KMS-11 (cell line): ENCODE measurements around the gene DENND4C.

Experiments
- H2AFZ ChIP-seq: fragments of 200-600 bp; sonication (generic); 2 replicates; pipeline ENCODE4 v1.6.1; 2016; ENCODE audit warnings: antibody characterized with exemption, mixed run types, low read depth
- H3K27ac ChIP-seq: fragments of 200-600 bp; sonication (generic); 2 replicates; pipeline ENCODE4 v1.6.1; 2016; ENCODE audit warnings: mild to moderate bottlenecking, mixed run types
- H3K27me3 ChIP-seq: fragments of 200-600 bp; sonication (generic); 2 replicates; pipeline ENCODE4 v1.6.1; 2017; ENCODE audit warnings: mild to moderate bottlenecking, low read depth, mixed run types, moderate library complexity; ENCODE audit not compliant: insufficient read depth
- H3K36me3 ChIP-seq: fragments of 200-600 bp; sonication (generic); 2 replicates; pipeline ENCODE4 v1.6.1; 2017; ENCODE audit warnings: mild to moderate bottlenecking, mixed run types; ENCODE audit not compliant: insufficient read depth
- H3K4me1 ChIP-seq: fragments of 200-600 bp; sonication (generic); 2 replicates; pipeline ENCODE4 v1.6.1; 2016; ENCODE audit warnings: mild to moderate bottlenecking, low read depth, mixed run types; ENCODE audit not compliant: poor library complexity, severe bottlenecking
- H3K4me2 ChIP-seq: fragments of 200-600 bp; sonication (generic); 2 replicates; pipeline ENCODE4 v1.7.0; 2016; ENCODE audit warnings: mild to moderate bottlenecking, mixed run types
- H3K4me3 ChIP-seq: fragments of 200-600 bp; sonication (generic); IDR thresholded peaks from 2 replicates; pipeline ENCODE4 v1.6.1; 2017; ENCODE audit warnings: low read depth, low read length, mixed read lengths; ENCODE audit not compliant: insufficient read depth
- H3K79me2 ChIP-seq: fragments of 200-600 bp; sonication (generic); 2 replicates; pipeline ENCODE4 v1.6.1; 2016; ENCODE audit warnings: low read depth, mixed run types; ENCODE audit not compliant: insufficient read depth
- H3K9ac ChIP-seq: fragments of 200-600 bp; sonication (generic); 2 replicates; pipeline ENCODE4 v1.6.1; 2016; ENCODE audit warnings: mild to moderate bottlenecking, mixed run types
- H4K20me1 ChIP-seq: fragments of 200-600 bp; sonication (generic); 2 replicates; pipeline ENCODE4 v1.6.1; 2016; ENCODE audit warnings: mild to moderate bottlenecking, mixed run types; ENCODE audit not compliant: insufficient read depth
- CTCF ChIP-seq: fragments of 200-600 bp; sonication (generic); conservative IDR thresholded peaks from 2 replicates; pipeline ENCODE4 v1.6.1; 2017; ENCODE audit warnings: low read depth, mild to moderate bottlenecking, antibody characterized with exemption, low read length, moderate library complexity, mixed read lengths

Gene DENND4C

DNA sequence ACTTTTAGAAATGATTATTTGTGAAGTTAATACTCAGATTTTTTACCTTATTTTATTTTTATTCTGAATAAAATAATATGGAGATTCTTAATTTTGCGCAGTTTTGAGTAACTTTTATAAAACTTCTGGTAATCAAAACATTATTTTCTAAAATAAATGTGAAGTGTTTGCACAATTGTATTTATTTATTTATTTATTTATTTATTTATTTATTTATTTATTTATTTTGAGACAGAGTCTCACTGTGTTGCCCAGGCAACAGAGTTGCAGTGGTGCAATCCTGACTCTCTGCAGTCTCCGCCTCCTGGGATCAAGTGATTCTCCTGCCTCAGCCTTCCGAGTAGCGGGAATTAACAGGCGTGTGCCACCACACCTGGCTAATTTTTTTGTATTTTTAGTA, 76.1 kb downstream of the DENND4C start:
- Histone ChIP-seq H3K4me1 (no peaks in the 10 kb centered on the region), H3K36me3 (no peaks in the 10 kb centered on the region), H3K9ac (no peak overlapping the region), H3K4me3 (no peak overlapping the region), H3K4me2 (no peak overlapping the region), H3K27me3 (no peaks in the 10 kb centered on the region), H4K20me1 (no peaks in the 10 kb centered on the region), H3K79me2 (no peaks in the 10 kb centered on the region), H3K27ac (no peak overlapping the region), H2AFZ (no peak overlapping the region)
- TF ChIP-seq CTCF, result no peak

DNA sequence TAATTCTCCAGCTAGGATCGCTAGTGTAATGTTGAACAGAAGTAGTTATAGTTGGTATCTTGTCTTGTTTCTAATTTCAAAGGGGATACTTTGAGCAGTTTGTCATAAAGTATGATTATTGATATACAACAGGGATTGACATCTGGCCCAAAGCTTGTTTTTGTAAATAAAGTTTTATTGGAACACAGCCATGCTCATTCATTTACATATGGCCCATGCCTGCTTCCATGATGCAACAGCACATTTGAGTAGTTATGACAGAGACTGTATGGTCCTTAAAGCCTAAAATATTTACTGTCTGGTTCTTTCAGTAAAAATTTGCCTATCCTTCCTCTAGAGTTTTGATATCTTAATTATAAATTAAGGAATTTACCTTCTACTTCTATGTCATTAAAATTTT, 79.8 kb downstream of the DENND4C start:
- Histone ChIP-seq H3K4me1 (peaks cover 14% of the 10 kb centered on the region), H2AFZ (no peak overlapping the region), H3K36me3 (no peaks in the 10 kb centered on the region), H3K27me3 (no peaks in the 10 kb centered on the region), H3K9ac (no peak overlapping the region), H3K79me2 (no peaks in the 10 kb centered on the region), H3K4me3 (no peak overlapping the region), H3K27ac (no peak overlapping the region), H4K20me1 (no peaks in the 10 kb centered on the region), H3K4me2 (no peak overlapping the region)
- TF ChIP-seq CTCF, result no peak

GRCh38 chr9:19313573-19313972, 83.1 kb downstream of the DENND4C start:
- TF ChIP-seq CTCF, result no peak
- no peak overlapping the region for H3K4me3 ChIP-seq
- no peak overlapping the region for H3K27ac ChIP-seq
- no peaks in the 10 kb centered on the region for H3K36me3 ChIP-seq
- no peaks in the 10 kb centered on the region for H3K27me3 ChIP-seq
- H2AFZ ChIP-seq, result no peak overlapping the region
- no peaks in the 10 kb centered on the region for H4K20me1 ChIP-seq
- no peak overlapping the region for H3K4me2 ChIP-seq
- no peak overlapping the region for H3K9ac ChIP-seq
- peaks cover 19% of the 10 kb centered on the region for H3K4me1 ChIP-seq
- H3K79me2 ChIP-seq, result no peaks in the 10 kb centered on the region

- H3K4me1 ChIP-seq, result peaks cover 2% of the 10 kb centered on the region
- H3K36me3 ChIP-seq, result no peaks in the 10 kb centered on the region
- no peak overlapping the region for H3K9ac ChIP-seq
- no peak overlapping the region for H2AFZ ChIP-seq
- H3K4me2 ChIP-seq, result no peak overlapping the region
- no peaks in the 10 kb centered on the region for H3K27me3 ChIP-seq
- H4K20me1 ChIP-seq, result no peaks in the 10 kb centered on the region
- no peak for TF ChIP-seq CTCF
- H3K27ac ChIP-seq, result no peak overlapping the region
- H3K79me2 ChIP-seq, result no peaks in the 10 kb centered on the region
- H3K4me3 ChIP-seq, result no peak overlapping the region
Observed at GRCh38 chr9:19320495-19320894, 90.0 kb downstream of the DENND4C start.

GRCh38 chr9:19331877-19332276, 101.4 kb downstream of the DENND4C start:
- Histone ChIP-seq H3K4me2 (no peak overlapping the region), H3K27ac (no peak overlapping the region), H3K79me2 (no peaks in the 10 kb centered on the region), H4K20me1 (no peaks in the 10 kb centered on the region), H3K36me3 (no peaks in the 10 kb centered on the region), H3K4me3 (no peak overlapping the region), H2AFZ (no peak overlapping the region), H3K27me3 (no peaks in the 10 kb centered on the region), H3K4me1 (no peaks in the 10 kb centered on the region), H3K9ac (no peak overlapping the region)
- no peak for TF ChIP-seq CTCF
